D721Med (cell line): ENCODE results near the gene C11orf91.

Experiments used
- DNase-seq: peaks from one replicate; pipeline ENCODE4 v3.0.0; 2011; ENCODE audit warnings: low spot score; ENCODE audit not compliant: insufficient read length
- FAIRE-seq: peaks from 2 replicates; lab custom pipeline; 2011; peaks lifted over from hg19 to GRCh38; lab: Jason Lieb, UNC
- CTCF ChIP-seq: IDR thresholded peaks from 2 replicates; pipeline ENCODE4 v1.5.1; 2012; ENCODE audit warnings: mild to moderate bottlenecking, control low read depth; ENCODE audit not compliant: insufficient read depth; ENCODE audit errors: missing control alignments

C11orf91 gene

GRCh38 chr11:33706966-33707365 is 6.3 kb upstream of the C11orf91 start:
- TF ChIP-seq CTCF: no peak
- DNase-seq: no peak
- no peak for FAIRE-seq

GRCh38 chr11:33706546-33706945 is 5.9 kb upstream of the C11orf91 start:
- TF ChIP-seq CTCF: no peak
- DNase-seq (no peak), FAIRE-seq (no peak)

- no peak for TF ChIP-seq CTCF
- DNase-seq (no peak), FAIRE-seq (no peak)
Measured at GRCh38 chr11:33704240-33705002, 3.8 kb upstream of the C11orf91 start.

- no peak for DNase-seq
Measured at GRCh38 chr11:33703788-33704187, 3.2 kb upstream of the C11orf91 start.

GRCh38 chr11:33703234-33703633 is 2.6 kb upstream of the C11orf91 start:
- no peak for FAIRE-seq
- DNase-seq: no peak
- no peak for TF ChIP-seq CTCF

More at GRCh38 chr11:33703788-33704187, 3.2 kb upstream of the C11orf91 start:
- no peak for TF ChIP-seq CTCF
- FAIRE-seq: no peak

- DNase-seq (no peak), FAIRE-seq (no peak)
- TF ChIP-seq CTCF: no peak
Measured at GRCh38 chr11:33701302-33702230, 940 bp upstream of the C11orf91 start.
